Suppressor macrophage treated with lipopolysaccharide for 4 hours (primary cell): ENCODE measurements around the gene PROC.
A peak's percentile ranks its signal among the peaks of the same experiment; 100 is the strongest.
"Not testable (repeated sequence)": the region's sequence is repeated elsewhere in the genome, so short reads cannot be mapped to it uniquely, and the experiment has no call there.

Source experiments
- DNase-seq: peaks from one replicate; pipeline ENCODE4 v3.0.0-alpha.2; 2020

The PROC gene

DNA sequence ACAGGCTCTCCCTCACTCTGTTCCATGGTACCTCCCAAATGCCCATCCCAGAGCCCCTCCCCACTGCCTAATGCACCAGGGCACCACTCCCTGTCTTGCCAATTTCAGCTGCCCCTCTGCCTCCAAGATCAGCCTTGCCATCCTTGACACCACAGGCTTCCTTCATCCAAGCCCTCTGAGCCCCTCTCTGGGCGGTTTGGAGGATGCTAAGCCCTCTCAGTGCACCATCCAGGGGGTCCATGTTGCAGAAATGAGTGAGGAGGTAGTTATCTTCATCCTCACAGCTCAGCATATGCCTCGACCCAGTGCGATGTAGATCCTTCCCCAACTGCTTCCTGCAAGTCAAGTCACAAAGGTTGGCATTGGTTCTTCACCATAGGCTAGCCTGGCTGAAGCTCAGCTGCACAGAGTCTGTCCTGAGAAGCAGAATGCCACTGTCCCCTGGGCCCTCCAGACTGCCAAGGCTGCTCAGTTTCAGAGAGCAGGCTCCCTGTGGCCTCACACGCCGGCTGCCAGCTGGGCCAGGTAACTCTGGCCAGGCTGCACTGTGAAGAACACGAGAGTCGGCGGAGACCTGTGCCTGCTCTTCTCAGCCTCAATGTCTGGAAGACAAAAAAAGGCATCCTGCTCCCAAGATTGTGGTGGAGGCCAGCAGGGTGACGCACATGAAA lies 20.5 kb upstream of the PROC start:
- no peak for DNase-seq

DNA sequence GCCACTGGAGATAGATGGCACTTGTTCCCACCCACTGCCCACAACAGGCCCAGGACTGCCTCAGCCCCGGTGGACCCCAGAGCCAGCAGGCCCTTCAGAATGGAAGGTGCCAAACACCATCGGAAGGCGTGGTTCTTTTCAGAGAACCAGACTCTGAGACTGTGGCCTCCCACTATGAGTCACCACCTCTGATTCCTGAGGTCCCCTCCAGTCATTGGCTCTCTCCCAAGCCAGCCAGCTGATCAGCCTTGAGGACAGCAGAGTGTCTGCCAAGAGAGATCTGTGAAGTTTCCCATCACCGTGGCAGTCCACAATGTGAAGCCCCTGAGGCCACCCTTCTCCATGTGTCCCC lies 20.0 kb upstream of the PROC start:
- peak; percentile 87 for DNase-seq

DNA sequence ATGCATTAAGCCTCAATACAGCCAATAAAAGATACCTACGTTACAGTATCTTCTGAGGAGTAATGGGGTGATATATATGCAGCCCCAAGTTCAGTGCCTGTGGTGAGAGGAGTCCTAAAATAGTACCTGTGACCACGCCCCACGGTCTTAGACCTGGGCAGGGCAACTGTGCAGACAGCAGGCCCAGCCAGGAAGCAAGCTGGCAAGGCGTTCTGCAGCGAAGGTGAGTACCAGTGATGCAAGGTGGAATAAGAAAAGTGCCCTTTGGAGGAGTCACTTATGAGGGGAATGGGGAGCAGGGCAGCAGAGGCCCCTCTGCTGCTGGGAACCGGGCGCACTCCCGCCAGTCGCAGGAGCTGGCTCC lies 17.7 kb upstream of the PROC start:
- no peak for DNase-seq

DNA sequence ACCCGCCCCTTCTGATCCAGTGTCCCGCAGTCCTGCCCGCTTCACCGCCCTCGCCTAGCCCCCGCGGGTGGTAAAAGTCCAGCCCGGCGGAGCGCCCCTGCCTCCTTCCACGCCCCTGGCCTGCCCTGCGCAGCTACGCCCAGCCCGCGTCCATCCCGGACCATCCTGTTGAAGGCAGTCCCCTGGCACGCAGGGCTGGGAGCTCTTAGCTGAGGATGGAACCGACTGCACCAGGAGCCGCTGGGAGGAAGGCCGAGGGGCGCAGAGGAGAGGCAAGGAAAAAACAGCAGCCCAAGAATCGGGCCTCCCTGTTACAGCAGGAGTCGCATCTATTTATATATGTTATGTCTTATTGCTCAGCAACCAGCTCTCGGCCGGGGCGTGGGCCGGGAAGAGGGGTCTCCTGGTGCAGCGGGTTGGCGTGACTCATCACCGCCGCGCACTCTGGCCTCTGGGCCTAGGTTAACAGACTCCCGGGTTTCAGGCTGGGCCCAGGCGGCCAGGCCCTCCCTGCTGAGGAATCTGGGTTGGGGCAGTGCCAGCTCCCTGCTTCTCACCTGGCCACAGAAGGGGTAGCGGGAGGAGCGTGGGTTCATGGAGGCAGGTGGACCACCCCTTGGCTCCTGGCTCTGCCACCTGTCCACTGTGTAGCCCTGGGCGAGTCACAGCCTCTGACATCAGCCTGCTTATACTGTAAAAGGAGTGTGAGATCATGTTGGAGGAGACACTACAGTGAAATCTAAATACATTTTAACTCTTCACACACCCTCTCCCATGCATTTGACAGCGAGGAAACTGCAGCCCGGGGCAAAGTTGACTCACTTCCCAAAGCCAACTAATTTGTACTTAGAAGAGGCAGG lies 17.1 kb upstream of the PROC start:
- no peak for DNase-seq

DNA sequence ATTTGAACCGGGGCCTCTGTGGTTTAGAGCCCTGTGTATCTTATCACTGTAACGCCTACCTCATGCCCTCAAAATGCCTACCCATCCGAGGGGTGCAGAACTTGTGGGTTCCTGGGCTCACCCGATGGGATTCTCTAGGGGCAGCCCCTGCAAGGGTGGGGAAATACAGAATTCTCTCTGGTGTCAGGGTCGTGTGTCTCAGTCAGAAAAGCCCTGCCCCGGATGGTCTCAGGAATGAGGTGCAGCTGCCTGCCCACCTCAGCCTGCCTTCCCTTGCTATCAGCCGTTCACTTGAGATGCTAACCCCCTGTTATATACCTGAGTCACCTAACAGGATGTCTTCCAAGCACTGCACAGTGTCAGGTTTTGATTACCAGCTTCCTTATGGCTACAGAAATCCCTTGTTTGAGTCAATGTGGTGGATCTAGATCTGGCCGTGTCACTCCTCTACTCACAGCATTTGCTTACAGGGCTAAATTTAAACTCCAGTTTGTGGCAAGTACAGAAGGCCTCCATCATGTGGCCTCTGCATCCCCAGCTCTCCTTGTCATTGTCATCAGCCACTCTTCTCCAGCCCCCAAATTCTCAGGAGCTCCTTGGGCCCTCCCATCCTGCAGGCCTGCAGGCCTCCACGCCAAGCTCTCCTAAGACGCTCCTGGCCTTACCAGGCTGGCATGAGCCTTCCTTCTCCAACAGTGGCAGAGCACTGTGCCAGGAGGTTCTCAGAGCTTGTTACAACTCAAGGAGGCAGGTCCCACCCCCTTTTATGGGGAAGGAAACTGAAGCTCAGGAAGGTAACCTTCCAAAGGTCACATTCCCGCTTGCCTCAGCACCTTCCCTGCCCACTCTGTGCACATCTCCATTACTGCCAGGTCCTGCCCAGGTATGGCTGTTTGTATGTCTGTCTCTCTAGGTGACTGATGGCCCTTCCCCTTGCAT lies 16.2 kb upstream of the PROC start:
- DNase-seq = no peak

DNA sequence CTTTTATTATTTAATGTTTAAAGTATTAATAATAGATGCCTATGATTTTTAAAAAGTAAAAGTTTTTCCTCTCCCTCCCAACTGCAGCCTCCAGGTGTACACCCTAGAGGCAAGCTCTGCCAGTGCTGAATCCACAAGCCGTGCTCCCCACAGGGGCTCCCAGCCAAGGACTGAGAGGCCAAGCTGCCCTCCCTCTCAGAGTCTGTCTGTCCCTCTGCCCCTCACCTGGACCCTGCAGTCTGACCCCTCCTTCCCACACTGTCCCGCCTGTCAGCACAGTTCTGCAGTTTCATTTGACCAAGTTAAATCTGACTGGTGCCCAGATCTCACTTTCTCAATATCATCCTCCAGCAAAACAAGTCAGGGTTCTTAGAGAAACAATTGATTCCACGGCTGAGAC lies 14.8 kb upstream of the PROC start:
- no peak for DNase-seq

DNA sequence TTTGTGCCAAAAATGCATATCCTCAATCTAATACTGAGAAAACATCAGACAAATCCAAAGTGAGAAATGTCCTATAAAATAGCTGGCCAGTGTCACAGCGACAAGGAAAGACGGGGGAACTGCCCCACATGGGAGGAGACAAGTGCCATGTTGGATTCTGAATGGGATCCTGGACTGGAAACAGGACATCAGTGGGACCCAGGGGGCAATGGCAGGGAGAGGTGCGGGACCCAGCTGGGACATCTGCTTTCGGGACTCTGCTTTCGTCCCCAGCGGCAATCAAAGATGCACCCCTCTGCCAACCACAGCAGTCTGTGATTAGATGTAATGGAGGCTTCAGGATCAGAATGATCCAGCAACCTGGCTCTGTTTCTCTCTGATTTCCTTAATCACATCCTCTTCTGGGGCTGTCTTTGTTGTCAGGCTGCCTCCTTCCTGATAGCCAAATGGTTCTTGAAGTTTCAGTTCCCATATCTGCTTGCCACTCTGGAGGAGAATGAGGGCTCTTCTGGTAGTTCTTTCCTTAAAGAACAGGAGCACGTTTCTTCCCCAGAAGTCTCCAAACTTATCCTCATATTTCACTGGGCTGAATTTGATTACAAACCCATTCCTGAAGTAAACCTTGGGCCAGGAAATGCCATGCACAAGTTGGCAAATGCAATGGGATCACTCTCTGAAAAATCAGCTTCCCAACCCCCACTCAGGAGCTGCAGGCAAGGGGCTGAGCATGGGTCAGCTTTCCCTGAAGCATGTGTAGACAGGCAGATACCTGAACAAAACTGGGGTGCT lies 13.6 kb upstream of the PROC start:
- DNase-seq = peak; percentile 74

DNA sequence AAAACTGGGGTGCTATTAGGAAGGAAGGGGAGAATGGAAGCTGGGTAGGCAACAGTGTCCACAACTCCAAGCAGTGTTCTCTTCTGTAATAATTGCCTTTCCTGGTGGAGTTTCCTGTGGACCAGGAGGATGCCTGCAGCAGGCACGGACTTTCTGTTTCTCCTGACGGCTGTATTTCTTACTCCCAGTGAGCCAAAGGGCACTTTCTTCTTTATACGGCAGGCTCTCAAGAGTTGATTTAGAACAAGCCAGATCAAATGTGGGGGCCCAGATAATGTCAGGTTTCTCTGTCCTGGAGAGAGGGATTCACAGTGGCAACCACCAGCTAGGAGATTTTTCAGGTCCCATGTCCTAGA lies 13.0 kb upstream of the PROC start:
- no peak for DNase-seq

DNA sequence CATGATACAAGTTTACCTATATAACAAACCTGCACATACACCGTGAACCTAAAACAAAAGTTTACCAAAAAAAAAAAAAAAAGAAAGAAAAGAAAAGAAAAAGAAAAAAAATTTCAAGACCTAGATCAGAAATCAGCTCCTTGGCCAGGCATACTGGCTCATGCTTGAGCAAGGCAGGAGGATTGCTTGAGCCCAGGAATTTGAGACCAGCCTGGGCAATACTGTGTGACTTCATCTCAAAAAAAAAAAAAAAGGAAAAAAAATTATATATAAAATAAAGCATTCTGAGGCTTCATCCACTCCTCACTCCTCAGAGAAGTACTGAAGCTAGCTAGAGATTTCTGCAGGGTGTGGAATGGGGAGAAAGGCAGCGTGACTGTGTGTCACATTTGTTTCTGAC lies 11.8 kb upstream of the PROC start:
- DNase-seq = no peak

DNA sequence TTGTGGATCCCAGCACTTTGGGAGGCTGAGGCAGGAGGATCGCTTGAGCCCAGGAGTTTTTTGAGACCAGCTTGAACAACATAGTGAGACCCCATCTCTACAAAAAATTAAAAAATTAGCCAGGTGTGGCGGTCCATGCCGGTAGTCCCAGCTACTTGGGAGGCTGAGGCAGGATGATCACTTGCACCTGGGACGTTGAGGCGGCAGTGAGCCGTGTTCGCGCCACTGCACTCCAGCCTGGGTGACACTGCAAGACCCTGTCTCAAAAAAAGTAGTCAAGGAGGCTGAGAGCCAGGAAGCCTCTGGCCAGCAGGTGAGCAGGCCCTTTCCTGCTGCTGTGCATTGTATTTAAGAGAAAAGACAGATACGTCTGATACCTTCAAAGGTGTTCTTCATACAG lies 11.1 kb upstream of the PROC start:
- DNase-seq = no peak

DNA sequence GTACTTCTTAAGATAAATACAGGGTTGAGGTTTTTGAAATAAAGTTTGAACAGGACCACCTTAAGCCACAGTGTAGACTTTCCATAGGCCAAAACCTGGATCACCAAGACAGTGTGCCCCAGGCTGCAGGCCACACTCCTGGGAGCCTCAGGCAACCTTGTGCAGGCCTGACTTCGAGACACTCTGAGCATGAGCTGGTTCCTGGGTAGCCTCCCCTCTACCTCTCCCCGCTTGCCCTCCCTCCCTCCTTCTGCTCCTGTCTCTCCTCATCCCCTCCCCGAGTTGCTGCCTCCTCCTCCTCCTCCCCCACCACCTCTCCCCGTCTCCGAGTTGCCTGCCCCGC lies 10.6 kb upstream of the PROC start:
- DNase-seq = no peak

DNA sequence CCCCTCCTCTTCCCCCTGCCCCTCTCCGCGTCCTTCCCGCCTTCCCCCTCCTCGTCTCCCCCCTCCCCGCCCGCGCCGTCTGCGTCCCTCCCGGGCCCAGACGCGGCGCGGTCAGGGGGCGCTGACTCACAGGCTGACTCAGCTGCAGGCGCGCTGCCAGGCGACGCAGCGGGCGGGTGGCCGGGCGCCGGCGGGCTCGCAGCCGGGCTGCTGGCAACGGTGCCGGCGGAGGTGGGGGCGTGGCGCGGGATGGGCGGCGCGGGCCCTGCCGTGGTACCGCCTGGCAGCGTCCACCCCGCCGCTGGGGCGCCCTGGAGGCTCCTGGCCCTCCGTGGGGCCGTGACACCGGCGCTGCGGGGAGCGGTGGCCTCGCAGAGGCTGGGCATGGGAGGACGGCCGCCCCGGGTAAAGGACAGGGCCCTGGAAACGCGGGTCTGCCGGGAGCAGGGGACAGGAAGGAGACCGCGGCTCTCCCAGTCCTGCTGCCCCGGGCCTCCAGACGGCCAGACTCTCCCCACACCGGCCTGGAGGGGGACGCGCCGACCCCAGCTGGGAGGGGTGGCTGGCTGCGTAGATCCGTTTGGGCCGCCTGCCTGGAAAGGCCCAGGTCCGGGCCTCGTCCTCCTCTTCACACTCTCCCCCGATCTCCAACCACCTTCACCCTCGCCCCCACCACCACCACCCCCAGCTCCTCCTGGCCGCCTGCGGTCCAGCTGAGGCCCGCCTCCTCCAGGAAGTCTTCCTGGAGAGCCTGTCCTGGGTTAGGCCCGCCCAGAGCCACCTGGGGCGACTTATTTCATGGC lies 10.0 kb upstream of the PROC start:
- DNase-seq = peak; percentile 96

DNA sequence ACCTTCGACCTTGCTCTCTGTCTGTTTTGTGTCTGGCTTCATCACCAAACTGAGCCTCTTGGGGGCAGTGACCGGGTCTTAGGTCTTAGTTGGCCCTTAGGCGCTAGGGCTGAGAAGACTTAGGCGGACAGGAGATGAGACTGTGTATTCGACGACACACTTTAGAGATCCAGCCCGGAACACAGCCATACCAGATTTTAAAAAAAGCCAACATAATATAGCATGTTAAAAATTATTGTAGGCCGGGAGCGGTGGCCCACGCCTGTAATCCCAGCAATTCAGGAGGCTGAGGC lies 9.5 kb upstream of the PROC start:
- DNase-seq = no peak

DNA sequence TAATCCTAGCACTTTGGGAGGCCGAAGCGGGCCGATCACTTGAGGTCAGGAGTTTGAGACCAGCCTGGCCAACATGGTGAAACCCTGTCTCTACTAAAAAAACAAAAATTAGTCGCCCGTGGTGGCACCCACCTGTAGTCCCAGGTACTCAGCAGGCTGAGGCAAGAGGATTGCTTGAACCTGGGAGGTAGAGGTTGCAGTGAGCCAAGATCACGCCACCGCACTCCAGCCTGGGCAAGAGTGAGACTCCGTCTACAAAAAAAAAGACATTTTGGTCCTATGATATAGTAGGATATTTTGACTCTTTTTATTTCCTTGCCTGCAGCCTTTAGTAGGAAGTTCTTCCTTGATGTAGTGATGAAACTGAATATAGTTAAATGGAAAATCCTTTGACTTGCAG lies 8.5 kb upstream of the PROC start:
- not testable (repeated sequence) for DNase-seq

DNA sequence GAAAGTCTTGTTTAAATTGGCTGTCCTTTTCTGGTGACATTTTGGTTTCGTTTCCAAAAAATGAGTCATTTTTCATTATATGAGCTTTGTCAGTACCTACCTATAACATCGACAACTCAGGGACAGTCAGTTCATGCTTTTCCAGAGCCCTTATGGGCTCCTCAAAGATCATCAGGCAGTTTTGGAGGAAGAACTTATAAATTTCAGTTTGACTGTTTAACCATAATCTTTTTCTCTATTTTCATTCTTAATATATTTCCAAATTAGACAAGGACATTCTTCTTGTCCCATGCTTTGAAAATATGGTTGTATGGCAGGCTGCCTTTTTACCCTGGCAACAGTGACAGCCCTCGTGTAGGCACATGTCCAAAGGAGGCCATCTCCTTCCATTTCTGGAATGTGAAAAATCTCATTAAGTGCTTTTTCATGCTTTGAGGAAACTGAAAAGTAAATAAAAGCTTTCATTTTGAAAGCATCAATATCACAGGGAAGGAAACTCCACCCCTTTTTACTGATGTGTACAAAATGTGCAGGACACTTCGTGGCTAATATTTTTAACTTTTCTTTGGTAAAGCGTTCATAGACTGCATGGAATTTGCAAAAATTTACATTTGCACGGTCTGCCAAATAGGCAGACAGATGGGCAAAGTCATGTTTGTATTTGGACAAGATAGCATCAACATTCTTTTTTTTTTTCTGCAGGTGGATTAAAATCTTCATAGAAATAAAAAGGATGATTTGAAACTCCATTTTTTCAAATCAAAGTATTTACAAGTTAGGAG lies 7.2 kb upstream of the PROC start:
- peak; percentile 61 for DNase-seq

DNA sequence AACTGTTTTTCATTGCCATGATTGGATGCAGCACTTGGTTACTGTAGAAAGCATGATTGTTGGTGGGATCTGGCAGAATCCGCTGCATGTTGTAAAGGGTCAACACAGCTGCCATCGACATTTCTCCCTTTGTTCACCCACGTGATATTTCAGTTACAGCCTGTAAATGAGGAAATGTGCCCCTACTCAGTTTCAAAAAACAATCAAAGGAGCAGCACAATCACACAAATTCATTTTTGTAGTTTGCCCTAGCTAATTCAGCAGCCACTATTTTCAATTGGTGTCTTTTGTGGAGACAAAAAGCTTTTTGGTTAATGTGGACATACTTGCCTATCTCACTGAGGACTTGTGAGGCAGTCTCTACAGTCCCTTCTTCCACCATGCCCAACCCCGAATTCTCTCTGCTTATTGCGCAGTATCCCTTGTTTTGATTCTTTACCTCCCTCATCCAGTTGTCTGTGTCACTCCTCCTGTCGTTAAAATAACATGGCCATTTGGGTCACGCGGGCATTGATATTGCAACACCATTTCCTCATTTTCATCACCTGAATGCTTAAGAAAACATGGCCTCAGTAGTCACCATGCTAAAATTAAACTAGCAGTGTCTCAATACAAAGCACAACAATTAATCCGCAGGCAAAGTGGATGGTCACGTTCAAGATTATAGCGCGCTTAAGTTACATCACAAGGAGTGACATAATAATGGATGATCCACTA lies 6.4 kb upstream of the PROC start:
- DNase-seq = peak; percentile 84

DNA sequence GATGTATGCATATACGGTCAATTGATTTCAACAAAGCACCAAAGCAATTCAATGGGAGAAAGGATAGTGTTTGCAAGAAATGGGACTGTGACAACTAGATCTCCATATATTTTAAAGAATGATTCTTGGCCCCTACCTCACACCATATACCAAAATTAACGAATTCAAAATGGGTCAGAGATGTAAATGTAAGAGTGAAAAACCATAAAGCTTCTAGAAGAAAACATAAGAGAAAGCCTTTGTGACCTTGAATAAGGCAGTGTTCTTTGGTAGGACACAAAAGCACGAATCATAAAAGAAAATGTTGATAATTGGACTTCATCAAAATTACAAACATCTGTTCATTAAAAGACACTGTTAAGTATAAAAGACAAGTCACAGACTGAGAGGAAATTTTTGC lies 5.0 kb upstream of the PROC start:
- no peak for DNase-seq

DNA sequence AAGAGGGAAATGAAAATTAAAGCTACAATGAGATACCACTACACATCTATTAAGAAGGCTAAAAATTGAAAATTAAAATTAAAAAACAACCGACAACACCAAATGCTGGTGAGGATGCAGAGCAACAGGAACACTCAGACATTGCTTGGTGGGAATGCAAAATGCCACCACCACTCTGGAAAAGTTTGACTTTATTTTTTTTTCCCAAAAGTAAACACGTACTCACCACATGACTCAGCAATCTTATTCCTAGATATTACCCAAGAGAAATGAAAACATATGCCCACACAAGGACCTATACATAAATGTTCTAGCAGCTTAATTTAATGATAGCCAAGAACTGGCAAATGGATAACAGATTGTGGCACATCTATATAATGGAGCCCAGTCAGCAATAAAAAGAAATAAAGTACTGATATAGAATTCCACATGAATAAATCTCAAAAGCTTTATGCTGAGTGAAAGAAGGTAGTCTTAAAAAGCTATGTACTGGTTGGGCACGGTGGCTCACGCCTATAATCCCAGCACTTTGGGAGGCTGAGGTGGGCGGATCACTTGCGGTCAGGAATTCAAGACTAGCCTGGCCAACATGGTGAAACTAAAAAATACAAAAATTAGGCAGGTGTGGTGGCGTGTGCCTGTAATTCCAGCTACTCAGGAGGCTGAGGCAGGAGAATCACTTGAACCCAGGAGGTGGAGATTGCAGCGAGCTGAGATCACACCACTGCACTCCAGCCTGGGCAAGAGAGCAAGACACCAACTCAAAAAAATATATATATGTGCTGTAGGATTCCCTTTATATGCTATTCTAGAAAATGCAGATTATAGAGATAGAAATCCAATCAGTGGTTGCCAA lies 4.2 kb upstream of the PROC start:
- peak; percentile 27 for DNase-seq

DNA sequence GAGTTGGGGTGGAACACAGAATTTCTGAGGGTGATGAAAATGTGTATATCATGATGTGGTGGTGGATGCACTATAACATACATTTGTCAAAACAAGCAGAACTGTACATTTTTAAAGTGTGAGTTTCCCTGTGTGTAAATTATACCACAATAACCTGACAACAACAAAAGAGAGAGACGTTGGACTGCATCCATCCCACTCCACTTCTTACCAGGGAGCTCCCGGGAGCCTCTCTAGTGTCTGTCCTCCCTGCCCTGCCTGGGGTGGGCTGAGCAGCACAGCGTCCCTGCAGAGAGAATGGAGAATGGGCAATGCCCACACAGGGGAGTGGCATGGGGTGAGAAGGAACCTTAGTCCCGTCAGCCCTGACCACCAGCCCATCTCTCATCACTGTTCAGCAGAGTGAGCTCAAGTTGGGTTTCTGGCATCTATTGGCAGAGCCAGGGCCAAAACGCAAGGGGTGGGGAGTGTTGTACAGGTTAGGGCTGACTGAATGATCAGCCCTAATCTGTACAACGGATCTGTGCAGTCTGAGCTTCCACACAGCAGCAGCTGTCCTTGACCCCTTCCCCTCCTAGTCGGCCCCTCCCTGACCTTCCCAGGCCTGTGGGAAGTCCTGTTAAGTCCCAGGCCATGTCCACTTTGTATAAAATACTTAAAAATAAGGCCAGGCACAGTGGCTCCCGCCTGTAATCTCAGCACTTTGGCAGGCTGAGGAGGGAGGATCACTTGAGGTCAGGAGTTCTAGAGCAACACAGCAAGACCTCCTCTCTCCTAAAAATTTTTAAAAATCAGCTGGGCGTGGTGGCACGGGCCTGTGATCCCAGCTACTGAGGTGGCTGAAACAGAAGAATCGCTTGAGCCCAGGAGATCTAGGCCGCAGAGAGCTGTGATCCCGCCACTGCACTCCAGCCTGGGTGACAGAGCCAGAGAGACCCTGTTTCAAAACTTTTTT lies 3.3 kb upstream of the PROC start:
- no peak for DNase-seq
